Stimulated activated CD8-positive, alpha-beta memory T cell treated with anti-CD3 and anti-CD28 coated beads, Interleukin-7, amount 100 ng/mL, for 1 hour (primary cell): Measurements from ENCODE around the gene RUFY1.

Experiments
- DNase-seq, 2 donors: peaks; one replicate each; pipeline ENCODE4 v3.0.0-alpha.2; 2020; ENCODE audit warnings: low read depth in 2 of 2

The RUFY1 gene

DNA sequence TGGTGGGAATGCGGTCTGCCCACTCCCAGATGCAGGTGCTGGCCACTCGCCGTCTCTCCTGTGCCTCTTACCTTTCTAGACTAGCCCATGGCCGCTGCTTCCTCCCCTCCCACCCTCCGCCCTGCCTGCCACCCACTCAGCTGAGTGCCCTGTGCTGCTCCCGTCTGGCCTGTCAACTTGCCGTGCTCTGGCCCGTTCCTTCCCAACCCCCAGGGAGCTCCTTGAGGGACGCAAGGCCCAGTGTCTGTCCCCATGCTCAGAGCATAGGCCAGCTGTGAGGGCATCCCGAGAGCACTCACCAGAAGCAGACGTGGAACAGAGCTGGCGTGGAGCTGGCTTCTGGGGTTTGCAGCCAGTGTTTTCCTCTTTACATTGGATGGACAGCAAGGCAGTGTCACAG is 53.0 kb downstream of the RUFY1 start:
- DNase-seq, result no peak

DNA sequence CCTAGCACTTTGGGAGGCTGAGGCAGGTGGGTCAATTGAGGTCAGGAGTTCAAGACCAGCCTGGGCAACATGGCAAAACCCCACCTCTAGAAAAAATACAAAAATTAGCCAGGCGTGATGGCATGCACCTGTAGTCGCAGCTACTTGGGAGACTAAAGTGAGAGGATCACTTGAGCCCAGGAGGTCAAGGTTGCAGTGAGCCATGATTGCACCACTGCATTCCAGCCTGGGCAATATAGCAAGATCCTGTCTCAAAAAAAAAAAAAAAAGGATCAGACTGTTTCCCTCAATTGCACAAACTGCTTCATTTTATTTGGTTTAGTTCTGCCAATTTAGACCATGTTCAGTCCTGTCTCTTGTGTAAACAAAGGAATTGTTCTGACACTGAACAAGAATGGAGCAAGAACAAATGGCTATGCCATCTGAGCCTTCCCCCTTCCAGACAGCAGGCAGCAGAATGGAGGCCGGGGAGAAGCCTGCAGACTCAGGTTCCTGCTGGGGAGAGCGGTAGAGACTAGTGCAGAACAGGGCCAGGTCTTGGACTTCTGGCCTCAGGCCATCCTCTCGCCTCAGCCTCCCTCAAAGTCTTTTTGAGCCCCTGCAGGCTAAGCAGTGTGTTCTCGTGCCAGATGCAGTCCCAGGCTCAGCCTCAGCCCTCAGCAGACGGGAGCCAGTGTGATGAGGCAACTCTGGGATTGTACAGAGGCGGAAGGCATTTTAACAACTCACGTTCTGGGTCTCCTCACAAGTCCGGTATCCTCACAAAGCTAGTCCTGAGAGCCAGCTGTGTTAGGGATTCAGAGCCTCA is 54.9 kb downstream of the RUFY1 start:
- DNase-seq, result no peak

DNA sequence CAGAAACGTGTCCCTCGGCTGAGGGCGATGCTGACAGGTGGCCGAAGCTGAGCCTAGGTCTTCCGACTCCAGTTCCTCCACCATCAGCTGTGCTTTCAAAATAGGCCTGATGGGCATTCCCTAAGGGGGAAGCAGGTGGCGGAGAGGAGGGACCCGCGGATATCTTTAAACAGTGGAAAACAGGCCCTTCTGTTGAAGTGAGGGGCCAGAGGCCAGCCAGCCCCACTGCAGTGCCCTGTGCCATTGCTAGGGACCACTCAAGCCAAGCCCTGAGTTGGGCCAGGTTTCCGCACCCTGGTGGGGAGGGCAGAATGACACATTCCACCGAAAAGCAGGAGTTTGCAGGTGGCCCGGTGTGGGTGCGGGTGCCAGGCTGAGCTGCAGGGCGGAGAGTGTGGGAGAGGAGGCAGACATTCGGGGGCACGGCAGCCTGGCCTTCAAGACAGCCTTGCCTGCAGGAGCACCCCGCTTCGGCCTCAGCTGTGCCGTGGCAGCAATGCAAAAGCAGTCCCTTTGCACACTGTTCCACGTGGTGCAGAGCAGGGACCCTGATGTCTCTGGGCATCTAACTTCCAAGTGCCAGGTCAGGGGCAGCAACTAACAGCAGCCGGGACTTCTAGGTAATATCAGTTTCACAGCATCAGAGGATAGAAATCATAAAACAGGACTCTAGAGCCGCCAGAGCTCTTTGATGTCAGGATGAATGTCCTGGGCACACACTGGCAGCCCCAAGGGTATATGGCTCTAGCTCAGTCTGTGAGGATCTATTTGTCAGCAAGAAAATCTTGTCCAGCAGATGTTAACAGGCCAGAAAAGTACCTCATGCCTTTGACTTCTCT is 55.9 kb downstream of the RUFY1 start:
- DNase-seq, result no peak

DNA sequence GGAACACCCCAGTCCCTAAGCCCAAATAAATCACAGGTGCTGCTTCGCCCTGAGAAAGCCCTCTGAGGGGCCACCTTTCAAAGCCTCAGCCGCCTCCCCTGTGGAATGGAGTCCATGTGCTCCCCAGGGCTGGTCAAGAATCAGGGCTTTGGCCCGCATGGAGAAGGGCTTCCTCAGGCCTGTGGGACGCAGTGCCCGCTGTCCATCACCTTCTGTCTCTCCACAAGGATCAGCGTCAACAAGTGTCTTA is 56.5 kb downstream of the RUFY1 start:
- DNase-seq, result no peak

DNA sequence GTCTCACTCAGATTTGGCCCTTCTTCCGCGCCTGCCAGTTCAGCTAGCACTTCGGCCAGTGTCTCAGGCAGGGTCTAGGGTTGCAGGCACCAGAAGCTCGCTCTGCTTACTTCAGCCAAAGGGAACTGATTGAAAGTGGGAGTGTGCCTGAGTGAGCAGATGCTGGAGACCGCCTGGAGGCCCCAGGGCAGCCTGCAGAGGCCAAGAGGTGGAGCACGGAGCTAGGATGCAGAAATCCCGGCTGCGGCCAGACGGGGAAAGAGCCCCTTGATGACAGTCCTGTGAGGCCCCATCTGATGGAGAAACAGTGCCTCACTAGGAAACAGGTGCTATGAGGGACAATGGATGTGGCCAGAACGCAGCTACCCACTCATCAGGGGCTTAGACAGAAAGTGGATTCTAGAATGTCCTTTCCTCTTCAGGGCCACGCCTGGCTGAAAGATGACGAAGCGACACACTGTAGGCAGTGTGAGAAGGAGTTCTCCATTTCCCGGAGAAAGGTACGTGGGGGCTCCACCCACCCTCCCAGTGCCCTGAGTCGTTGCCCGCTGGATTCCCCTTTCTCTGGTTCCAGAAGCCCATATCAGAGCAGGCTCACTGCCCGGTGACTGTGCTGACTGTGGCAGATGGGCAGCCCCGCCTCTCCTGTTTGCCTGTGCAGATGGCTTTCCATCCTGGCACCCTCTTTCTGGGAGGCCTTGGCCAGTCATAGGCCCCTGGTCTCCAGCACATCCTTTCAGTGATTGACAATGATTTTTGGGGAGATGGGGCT is 57.0 kb downstream of the RUFY1 start:
- no peak for DNase-seq

DNA sequence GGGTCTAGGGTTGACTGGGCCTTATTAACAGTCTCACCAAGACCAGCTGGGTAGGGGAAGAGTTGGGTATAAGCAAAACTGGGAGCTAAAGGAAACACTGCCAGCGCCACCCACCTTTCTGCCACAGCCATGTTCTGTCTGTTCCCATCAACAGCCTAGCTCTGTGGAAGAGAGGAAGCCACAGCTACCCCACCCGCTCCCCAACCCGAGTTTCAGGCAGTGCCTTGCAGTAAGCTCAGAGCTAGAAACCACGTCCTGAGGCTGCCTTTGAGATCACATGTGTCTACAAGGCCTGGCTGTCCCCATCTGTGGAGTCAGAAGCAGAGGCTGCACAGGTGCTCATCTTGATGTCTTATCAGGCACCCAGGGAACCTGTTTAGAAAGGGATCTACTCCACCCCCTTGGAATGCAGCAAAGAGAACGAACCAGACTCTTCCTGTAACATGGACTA is 57.8 kb downstream of the RUFY1 start:
- DNase-seq, result no peak

DNA sequence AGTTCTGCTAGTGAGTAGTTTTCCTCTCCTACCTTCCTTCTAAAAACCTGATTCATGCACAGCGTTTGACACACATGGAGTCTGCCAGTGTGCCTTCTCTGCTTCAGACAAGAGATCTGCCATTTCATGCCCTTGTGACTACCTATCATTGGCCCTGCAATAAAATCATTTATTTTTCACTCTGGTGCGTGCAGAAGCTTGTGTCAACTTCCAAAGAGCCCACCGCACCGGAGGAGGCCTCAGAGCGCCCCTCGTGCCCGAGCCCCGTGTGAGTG is 59.4 kb downstream of the RUFY1 start:
- DNase-seq, result no peak

DNA sequence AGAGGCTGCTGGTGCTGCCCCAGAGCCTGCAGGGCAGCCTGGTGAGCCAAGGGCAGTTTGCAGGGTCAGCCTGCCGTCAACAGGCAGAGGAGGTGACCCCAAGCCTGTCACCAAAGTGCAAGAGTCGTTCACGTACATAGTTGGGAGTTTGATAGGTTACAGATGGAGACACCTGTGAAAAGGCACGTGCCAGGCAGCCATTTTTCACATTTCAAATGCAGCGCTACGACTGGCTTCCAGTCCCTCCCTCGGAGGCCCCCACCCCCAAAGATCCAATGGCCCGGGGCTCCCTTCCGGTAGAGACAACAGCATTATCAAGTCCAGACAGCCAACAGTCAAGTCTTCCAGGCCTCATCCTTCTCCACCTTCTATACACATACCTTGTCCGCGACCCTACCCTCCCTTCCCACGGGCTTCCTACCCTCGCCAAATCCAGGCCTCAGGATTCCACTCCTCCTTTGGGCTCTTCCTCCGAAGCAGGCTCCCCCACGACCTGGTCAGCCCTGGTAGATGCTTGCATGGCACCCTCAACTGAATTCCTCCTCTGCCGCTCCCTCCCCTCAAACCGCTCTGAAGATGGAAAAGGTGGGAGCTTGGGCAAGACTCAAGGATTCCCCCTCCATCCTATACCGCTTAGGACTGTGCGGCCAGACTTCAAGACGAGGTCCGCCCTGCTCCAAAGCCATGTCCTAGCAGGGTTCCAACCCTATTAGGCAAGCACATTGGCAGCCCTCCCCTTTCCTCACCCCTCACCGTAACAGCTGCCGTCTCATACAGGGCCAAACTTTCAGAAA is 60.0 kb downstream of the RUFY1 start:
- DNase-seq, result no peak

DNA sequence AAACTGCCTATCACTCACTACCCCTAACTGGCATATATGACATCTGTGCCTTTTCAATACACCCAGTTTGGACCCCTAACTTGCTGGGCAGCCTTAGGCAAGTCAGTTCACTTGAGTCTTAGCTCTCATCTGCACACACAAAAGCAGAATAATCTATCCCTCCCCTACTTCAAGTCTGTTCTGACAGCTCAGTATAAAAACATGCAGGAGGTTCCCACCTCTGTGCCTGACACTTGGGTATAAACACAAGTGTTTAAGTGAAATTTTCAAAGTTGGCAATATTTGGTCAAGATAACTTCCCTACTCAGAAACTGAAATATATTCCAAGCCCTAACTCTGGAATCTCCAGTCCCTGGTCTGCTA is 60.5 kb downstream of the RUFY1 start:
- no peak for DNase-seq

DNA sequence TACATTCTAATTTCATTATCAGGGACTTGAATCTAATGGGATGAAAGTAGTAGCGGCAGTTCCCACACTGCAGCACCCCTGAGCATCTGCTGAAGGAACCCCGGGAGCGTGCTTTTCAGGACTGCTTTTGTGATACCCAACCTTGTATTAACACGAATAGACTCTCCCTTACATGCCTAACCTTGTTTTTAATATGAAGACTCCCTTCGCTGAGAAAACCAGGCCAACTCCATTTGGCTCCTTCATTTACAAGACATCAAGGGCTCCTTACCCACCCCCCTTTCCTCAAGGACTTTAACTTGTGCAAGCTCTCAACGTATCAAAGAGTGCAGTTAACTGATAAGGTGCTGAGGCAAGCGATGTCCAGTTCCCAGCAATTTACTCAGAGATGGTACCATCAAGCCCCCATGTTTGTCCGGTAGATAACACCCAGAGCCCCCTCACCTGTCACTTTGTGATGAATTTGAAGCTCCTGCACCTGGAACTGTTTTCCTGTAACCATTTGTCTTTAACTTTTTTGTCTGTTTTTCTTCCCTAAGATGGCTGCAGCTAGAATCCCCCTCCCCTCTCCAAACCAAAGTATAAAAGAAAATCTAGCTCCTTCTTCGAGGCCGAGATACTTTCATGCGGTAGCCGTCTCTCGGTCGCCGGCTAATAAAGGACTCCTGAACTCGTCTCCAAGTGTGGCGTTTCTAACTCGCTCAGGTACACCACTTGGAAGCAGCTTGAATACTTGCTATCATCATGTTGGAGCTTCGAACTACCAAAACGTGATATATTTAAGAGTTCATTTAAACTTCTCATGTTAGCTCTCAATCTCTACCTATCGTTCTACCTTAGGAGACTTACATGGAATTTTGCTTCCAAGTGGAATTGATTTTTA is 62.5 kb downstream of the RUFY1 start:
- no peak for DNase-seq

DNA sequence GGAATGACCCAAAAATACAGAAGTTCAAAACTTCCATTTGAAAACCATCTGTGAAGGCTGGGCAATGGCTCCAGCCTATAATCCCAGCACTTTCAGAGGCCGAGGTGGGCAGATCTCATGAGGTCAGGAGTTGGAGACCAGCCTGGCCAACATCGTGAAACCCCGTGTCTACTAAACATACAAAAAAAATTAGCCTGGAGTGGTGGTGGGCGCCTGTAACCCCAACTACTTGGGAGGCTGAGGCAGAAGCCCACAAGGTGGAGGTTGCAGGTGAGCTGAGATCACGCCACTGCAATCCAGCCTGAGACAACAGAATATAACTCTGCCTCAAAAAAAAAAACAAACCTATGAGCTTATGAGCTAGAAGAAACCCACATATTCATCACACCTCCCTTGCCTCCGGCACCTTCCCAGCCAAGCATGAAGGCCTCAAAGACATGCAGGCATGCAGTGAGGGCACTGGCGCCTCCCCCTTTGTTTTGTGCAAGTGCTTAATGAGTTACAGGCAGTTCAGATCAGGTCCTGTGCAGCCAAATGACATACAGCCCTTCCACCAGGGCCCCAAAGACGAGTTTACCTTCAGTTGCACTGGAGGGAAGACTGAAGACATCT is 63.2 kb downstream of the RUFY1 start:
- DNase-seq, result no peak

DNA sequence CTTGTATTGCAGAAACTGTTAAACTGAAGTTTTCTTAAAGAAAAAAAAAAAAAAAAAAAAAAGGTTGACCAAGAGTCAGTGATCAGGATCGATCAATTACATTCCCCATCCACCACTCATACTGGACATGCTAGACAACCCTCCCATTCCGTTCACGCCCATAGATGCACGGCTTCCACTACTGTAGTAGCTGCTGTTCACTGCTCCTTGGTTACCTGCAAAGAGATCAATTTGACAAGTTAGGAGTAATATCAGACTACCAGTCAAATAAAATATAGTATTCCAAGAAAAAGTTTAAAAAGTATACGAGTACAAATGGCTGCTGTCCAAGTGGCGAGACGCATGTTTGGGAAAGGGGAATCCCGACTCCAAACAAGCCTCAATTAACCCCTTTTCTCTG is 64.4 kb downstream of the RUFY1 start:
- DNase-seq, result no peak

DNA sequence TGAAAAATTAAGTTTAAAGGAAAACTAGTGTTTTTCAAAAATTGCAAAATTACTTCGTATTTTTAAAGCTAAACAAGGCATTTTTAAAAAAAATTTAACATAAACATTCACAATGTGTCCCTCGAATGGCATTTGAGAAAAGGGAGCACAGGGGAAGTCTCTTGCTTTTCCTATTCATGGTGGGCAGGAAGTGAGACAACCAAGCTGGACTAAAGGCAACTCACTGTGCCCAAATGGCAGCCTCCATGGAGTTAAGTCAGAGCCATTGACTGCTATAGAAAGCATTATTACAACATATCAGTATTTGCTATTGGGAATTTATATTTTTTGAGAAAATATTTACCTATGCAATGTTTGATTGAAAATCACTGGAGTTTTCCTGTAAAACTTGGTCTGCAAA is 64.8 kb downstream of the RUFY1 start:
- no peak for DNase-seq

DNA sequence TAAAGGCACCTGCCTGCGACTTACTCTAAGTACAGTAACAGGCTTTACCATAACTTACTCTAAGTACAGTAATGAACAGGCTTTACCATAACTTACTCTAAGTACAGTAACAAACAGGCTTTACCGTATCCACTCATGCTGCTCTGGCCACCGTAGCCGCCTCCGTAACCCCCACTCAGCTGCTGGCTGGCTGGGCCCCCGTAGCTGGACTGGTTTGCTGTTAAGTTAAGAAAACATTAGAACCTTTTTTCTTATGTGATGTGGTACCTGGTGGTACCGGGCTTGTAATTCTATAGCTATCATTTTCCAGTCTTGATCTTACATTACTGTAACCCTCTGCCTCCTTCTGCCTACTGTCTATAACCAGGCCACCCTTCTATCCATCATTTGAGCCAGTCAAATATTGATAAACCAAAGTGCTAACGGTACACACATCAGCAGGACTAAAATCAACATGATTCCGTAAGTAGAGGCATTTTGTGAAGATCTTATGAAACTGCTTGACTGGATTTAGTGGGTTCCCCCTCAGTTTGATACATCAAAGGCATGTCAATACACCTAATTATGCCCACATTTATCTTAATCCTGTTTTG is 65.7 kb downstream of the RUFY1 start:
- DNase-seq, result no peak

DNA sequence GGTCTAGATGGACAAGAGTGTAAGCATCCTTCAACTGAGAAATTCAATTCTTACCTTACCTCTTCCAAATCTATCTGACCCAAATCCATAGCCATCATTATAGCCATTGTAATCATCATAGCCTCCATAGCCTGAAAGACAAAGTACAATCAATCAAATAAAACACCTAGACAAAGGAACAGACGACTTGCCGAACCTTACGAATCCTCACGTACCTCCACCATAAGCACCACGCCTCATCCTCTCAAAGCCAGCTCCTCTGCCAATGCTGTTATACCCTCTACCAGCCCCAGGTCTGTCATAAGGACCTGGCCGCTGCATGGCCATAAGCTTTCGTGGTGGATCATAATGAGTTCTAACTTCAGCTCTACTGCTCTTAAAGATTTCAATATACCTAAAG is 67.6 kb downstream of the RUFY1 start:
- no peak for DNase-seq

DNA sequence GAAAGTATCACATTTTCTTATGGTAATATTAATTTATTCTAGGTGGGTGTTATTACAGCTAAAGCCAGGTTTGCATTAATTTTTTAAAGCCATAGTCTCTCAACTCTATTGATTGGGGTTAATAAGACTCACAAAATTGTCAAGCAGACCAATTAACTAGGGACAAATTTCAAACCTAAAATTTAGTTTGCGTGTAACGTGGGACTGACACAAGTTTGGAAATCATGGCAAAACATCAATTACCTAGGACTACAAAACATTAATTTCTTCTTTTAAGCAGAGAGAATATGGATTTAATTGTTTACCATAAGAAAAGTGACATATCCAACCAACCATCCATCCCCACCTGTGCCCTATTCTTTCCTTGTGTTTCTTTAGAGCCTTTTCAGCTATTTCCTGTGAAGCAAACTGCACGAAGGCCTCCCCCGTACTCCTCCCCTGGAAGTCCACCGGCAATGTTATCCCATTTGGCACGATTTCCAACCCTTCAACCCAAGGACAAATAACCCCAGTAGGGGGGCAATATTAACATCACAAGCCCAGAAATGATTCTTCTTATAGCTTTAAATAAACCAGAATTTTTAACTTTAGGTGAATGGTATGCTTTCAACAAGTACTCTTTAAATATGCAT is 68.7 kb downstream of the RUFY1 start:
- no peak for DNase-seq

DNA sequence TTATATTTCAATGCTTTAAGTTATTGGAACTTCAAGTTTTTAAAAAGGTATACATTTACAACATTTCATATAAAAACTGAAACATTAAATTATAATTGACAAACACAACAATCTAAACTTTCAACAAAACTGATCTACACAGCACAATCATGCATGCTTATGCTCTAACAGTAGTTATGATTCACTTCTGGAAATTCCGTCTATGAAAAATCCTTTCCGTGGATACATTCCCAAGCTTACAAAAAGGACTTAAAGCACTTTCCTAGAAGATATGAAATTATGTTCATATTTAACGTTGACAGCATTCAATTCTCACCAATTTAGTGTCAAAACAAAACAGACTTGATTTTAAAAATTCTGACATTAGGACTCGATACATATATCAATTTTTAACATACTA is 69.4 kb downstream of the RUFY1 start:
- no peak for DNase-seq

DNA sequence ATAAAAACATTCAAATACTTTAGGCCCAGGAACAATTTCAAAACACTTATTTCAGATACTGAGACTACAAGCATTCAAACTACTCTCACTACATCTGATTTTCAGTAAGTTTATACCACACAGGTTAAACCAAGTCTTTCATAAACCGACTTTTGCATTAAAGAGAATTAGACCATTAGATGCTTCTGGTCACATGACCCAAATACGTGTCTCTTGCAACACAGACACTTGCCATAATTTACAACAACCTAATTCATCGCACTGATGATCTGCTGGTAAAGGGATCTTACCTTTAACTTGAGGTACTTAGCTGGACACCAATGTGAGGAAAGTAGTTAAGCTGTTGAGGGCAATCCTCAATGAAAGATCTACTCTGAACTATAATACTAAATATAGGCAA is 69.9 kb downstream of the RUFY1 start:
- DNase-seq, result no peak

DNA sequence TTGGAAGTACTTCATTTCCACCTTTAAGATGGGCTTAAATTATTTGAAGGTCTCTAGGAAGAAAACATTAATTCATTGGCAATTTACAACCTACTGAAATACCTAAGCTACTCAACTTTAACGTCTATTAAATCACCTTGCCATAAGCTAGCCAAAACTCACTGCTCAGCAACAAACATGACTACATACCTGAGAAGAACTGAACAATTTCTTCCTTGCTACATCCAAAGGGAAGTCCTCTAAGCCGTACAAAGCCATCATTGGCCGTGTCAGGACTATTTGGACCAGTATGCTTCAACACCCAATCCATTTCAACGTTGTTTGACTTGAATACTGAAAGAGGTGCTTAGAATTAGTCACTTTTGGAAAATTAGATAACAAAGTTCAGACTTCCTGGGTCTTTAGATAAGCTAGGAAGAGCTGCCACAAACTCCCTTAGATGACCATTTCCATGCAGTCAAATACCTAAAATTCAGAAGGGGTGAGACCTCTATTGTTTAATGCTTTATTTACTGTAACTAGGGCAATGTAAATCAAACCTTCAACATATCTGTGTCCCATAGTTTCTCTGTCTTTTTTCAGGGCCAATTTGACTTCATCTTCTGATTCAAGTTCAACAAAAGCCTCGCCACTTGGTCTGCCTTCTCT is 70.5 kb downstream of the RUFY1 start:
- DNase-seq, result no peak
